ENCODE measurements around the gene XCR1.
"Not testable (repeated sequence)": the region's sequence is repeated elsewhere in the genome, so short reads cannot be mapped to it uniquely, and the experiment has no call there.

The XCR1 gene

DNA sequence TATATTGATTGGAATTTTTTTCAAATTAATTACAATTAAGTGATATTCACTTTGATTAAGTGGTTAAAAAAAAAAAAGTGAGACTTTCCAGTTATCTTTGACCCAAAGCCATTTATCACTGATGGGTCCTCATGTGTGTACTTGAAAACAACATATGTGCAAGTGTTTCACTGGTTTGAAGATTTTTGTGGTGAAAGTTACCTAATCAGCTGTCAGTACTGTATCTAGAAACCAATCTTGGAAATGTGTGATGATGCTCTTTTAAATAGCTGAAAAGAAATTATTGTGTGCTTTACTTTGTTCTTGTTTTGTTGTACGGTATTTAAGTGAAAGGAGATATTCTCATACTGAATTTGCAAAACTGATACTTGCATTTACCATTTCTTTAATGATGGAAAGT lies 11.6 kb upstream of the XCR1 start:
- TF ChIP-seq, protein P1, sequence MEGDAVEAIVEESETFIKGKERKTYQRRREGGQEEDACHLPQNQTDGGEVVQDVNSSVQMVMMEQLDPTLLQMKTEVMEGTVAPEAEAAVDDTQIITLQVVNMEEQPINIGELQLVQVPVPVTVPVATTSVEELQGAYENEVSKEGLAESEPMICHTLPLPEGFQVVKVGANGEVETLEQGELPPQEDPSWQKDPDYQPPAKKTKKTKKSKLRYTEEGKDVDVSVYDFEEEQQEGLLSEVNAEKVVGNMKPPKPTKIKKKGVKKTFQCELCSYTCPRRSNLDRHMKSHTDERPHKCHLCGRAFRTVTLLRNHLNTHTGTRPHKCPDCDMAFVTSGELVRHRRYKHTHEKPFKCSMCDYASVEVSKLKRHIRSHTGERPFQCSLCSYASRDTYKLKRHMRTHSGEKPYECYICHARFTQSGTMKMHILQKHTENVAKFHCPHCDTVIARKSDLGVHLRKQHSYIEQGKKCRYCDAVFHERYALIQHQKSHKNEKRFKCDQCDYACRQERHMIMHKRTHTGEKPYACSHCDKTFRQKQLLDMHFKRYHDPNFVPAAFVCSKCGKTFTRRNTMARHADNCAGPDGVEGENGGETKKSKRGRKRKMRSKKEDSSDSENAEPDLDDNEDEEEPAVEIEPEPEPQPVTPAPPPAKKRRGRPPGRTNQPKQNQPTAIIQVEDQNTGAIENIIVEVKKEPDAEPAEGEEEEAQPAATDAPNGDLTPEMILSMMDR (conservative IDR thresholded peaks at IDR 0.05; ENCODE audit: low read depth, low read length) = no peak
- no peak for DNase-seq (ENCODE audit: low read depth)
- H3K4me3 ChIP-seq (ENCODE audit: low read length) = no peak overlapping the region

DNA sequence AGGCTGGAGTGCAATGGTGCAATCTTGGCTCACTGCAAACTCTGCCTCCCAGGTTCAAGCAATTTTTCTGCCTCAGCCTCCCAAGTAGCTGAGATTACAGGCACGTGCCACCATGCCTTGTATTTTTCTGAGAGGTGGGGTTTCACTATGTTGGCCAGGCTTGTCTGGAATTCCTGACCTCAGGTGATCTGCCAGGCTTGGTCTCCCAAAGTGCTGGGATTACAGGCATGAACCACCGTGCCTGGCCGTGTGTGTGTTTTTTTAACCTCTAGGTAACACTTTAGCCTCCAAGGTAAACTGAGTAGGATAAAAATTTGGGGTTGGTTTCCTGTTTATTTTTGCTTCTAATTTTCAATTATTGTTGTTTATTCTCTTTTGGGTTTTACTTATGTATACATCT lies 10.8 kb upstream of the XCR1 start:
- H3K4me3 ChIP-seq (ENCODE audit: low read length); DNase-seq (ENCODE audit: low read depth): not testable (repeated sequence)

DNA sequence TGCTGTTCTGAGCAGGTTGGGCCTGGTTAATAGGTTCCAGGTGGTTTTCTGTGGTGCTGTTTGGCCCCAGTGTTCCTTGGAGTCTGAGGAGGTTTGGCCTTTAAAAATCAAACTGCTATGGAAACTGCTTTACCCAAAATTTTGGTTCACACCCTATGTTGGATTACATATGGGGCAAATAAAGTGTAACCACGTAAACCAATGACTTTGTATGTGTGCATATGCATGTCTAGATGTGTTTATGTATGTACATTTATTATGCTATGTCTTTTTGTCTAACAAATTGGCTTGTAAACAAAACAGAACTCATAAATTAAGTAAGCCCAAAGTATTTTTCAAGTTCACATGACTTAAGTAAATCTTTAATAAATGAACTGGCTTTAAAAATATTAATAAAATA lies 8.9 kb upstream of the XCR1 start:
- no peak overlapping the region for H3K4me3 ChIP-seq (ENCODE audit: low read length)
- DNase-seq (ENCODE audit: low read depth) = no peak
- TF ChIP-seq, protein P1 (conservative IDR thresholded peaks at IDR 0.05; ENCODE audit: low read depth, low read length) = no peak

- DNase-seq (ENCODE audit: low read depth) = no peak
- no peak overlapping the region for H3K4me3 ChIP-seq (ENCODE audit: low read length)
- TF ChIP-seq, protein P1 (conservative IDR thresholded peaks at IDR 0.05; ENCODE audit: low read depth, low read length) = no peak
These were observed 4.5 kb upstream of the XCR1 start for GRCh38 chr3:46031747-46032146.

DNA sequence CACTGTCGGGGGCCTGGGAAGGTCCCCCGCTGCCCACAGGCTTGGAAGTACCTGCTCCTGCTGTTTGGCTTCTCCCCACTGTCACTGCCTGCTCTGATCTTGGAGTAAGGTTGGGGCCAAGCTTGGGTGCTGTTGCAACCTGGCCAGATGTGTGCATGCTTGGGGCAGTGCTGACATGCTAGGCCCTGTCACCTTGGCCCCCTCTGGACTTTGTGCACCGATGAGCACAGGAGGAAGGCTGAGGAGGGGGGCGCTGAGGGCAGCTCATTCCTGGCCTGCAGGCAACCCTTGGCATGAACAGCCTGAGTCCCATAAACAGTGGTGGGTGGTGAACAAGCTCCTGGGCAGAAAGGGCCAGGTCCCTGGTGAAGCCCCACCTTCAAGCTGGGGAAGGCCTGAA lies 4.0 kb upstream of the XCR1 start:
- H3K4me3 ChIP-seq (ENCODE audit: low read length) = no peak overlapping the region
- TF ChIP-seq, protein P1 (conservative IDR thresholded peaks at IDR 0.05; ENCODE audit: low read depth, low read length) = no peak
- DNase-seq (ENCODE audit: low read depth) = no peak

- TF ChIP-seq, protein P1 (conservative IDR thresholded peaks at IDR 0.05; ENCODE audit: low read depth, low read length) = no peak
- no peak overlapping the region for H3K4me3 ChIP-seq (ENCODE audit: low read length)
- DNase-seq (ENCODE audit: low read depth) = no peak
These were observed 3.3 kb upstream of the XCR1 start for GRCh38 chr3:46030626-46031025.

GRCh38 chr3:46029953-46030543 lies 2.8 kb upstream of the XCR1 start:
- H3K4me3 ChIP-seq (ENCODE audit: low read length) = no peak overlapping the region
- TF ChIP-seq, protein P1 (conservative IDR thresholded peaks at IDR 0.05; ENCODE audit: low read depth, low read length) = no peak
- DNase-seq (ENCODE audit: low read depth) = no peak

Data from retinal pigment epithelial cell (primary cell).